ENCODE data around the gene SPDYE16. TPM values are rescaled to one million over a fixed set of nuclear protein-coding genes. Genes with fewer than 3 reads are reported as not detected.
A peak's percentile ranks its signal among the peaks of the same experiment; 100 is the strongest.
"Not testable (repeated sequence)": the region's sequence is repeated elsewhere in the genome, so short reads cannot be mapped to it uniquely, and the experiment has no call there.

The SPDYE16 gene
- total RNA-seq, 4 donors from 2014 or later, result 0.15 to 0.19 TPM; not detected in 2

DNA sequence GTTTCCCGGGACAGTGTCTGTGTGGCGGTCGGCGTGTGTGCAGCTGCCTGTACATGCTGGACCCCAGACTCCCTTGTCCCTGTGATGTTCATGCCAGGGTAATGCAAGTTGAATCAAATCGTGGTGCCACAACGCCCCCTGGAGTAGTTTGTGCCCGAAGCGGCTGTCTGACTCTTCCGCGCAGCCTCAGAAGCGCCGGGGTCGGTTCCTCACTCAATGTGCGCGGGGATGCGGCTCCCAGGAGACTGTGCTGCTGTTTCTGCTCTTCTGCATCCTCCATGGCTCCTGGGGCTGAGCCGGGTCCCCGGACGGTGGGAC, 43.2 kb downstream of the SPDYE16 start:
- H3K4me3 ChIP-seq (ENCODE audit: low read depth, poor library complexity, severe bottlenecking); DNase-seq (ENCODE audit: low spot score in 2 of 2); intact Hi-C loops (cut with DNase I; ENCODE audit: low total_unique reads): not testable (repeated sequence)
- no CpG with 5 or more reads among the region's 19 CpGs for WGBS, 2 donors

GRCh38 chr7:76499201-76499923, 43.7 kb downstream of the SPDYE16 start:
- 71 to 78% methylated on average over 3 to 15 of the region's 28 CpGs for WGBS, 2 donors
- DNase-seq (ENCODE audit: low spot score in 2 of 2); intact Hi-C loops (cut with DNase I; ENCODE audit: low total_unique reads); H3K4me3 ChIP-seq (ENCODE audit: low read depth, poor library complexity, severe bottlenecking): not testable (repeated sequence)

- H3K4me3 ChIP-seq (ENCODE audit: low read depth, poor library complexity, severe bottlenecking); DNase-seq (ENCODE audit: low spot score in 2 of 2); intact Hi-C loops (cut with DNase I; ENCODE audit: low total_unique reads): not testable (repeated sequence)
- 95% methylated on average over 5 of the region's 10 CpGs; no CpG with 5 or more reads in 1 of the 2 donors for whole genome bisulfite sequencing, 2 donors
Measured at GRCh38 chr7:76498583-76499200, 44.4 kb downstream of the SPDYE16 start.

DNA sequence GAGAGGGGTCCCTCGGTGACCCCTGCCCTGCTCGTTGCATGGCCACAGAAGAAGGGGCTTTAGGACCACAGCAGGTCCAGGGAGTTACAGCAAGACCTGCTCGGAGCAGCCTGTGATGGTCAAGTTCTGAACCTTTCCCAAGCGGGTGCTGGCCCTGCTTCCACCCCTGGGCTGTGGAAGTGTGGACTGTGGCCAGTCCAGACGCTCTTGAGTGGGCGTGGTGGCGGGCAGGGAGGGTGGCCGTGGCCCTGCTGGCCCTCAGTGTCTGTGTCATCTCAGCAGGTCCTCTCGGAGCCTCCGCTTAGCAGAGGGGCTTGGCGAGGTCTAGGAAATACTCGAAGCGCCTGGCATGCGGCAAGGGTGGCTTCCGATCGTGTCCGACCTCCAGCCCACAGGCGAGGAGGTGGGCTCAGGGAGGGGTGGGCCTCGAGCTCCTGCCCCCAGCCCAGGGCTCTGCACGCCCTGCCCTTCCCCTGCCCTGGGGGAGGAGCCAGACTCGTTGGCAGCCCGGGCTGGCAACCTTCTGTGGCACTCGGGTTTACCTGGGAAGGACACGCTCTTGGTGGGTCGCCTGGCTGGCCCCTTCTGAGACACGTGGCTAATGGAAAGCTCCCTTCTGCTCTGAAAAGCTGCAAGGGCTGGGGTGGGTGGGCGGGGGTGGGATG, 45.0 kb downstream of the SPDYE16 start:
- WGBS, 2 donors, result 75% methylated on average over 9 of the region's 27 CpGs; no CpG with 5 or more reads in 1 of the 2 donors
- H3K4me3 ChIP-seq (ENCODE audit: low read depth, poor library complexity, severe bottlenecking); intact Hi-C loops (cut with DNase I; ENCODE audit: low total_unique reads); DNase-seq (ENCODE audit: low spot score in 2 of 2): not testable (repeated sequence)

GRCh38 chr7:76495717-76496116, 47.4 kb downstream of the SPDYE16 start:
- WGBS, 2 donors, result 92% methylated on average over 15 of the region's 16 CpGs; no CpG with 5 or more reads in 1 of the 2 donors
- peak in 1 of 2 donors; percentile 54 for DNase-seq (ENCODE audit: low spot score in 2 of 2)
- intact Hi-C loops (cut with DNase I; ENCODE audit: low total_unique reads), result not testable (repeated sequence)

DNA sequence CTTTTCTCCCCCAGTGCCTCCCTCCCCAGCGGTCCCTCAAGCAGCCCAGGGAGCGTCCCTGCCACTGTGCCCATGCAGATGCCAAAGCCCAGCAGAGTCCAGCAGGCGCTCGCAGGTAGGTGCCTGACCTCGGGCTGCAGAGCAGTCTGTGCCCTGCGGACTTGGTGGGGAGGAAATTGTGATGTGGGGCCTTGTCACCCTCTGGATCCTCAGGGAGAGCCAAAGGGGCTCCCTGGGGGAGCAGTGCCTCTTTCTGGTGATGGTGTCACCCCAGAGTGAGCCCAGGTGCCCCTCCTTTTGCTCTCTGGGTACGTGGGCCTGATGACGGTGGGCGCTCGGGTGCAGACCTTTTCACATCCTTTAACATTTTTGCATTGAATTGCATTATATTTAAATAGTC, 51.0 kb downstream of the SPDYE16 start:
- WGBS, 2 donors, result 96% methylated on average over 5 of the region's 10 CpGs; no CpG with 5 or more reads in 1 of the 2 donors
- intact Hi-C loops (cut with DNase I; ENCODE audit: low total_unique reads); H3K4me3 ChIP-seq (ENCODE audit: low read depth, poor library complexity, severe bottlenecking); DNase-seq (ENCODE audit: low spot score in 2 of 2): not testable (repeated sequence)

More at GRCh38 chr7:76495717-76496116, 47.4 kb downstream of the SPDYE16 start:
- not testable (repeated sequence) for H3K4me3 ChIP-seq (ENCODE audit: low read depth, poor library complexity, severe bottlenecking)

DNA sequence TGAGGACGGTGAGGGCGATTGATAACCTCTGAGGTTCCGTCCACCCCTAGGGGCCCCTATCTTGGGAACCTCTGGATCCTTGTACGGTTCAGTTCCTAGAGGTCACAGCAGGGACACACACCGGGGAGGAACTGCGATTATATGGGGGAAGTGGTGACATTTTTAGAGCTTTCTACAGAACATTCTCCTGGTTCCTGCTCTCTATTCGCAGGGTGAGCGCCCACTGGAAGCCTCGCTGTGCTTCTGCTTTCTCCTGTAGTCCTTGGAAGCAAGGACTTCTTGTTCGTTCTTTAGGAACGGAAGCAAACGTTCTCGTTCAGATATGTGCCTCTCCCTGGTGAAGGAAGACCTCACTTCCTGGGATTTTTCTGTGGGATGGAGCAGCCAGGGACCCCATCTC, 55.1 kb downstream of the SPDYE16 start:
- intact Hi-C loops (cut with DNase I; ENCODE audit: low total_unique reads); H3K4me3 ChIP-seq (ENCODE audit: low read depth, poor library complexity, severe bottlenecking); DNase-seq (ENCODE audit: low spot score in 2 of 2): not testable (repeated sequence)
- WGBS, 2 donors, result 77% methylated on average over 8 of the region's 13 CpGs; no CpG with 5 or more reads in 1 of the 2 donors

- H3K4me3 ChIP-seq (ENCODE audit: low read depth, poor library complexity, severe bottlenecking); intact Hi-C loops (cut with DNase I; ENCODE audit: low total_unique reads); DNase-seq (ENCODE audit: low spot score in 2 of 2): not testable (repeated sequence)
- 59% methylated on average over 4 of the region's 5 CpGs; no CpG with 5 or more reads in 1 of the 2 donors for WGBS, 2 donors
Measured at GRCh38 chr7:76486618-76487017, 56.5 kb downstream of the SPDYE16 start.

GRCh38 chr7:76485822-76486610, 57.1 kb downstream of the SPDYE16 start:
- no CpG with 5 or more reads among the region's 20 CpGs for WGBS, 2 donors
- DNase-seq (ENCODE audit: low spot score in 2 of 2); H3K4me3 ChIP-seq (ENCODE audit: low read depth, poor library complexity, severe bottlenecking); intact Hi-C loops (cut with DNase I; ENCODE audit: low total_unique reads): not testable (repeated sequence)

- 93% methylated on average over 3 of the region's 12 CpGs; no CpG with 5 or more reads in 1 of the 2 donors for WGBS, 2 donors
- intact Hi-C loops (cut with DNase I; ENCODE audit: low total_unique reads); DNase-seq (ENCODE audit: low spot score in 2 of 2); H3K4me3 ChIP-seq (ENCODE audit: low read depth, poor library complexity, severe bottlenecking): not testable (repeated sequence)
Measured at GRCh38 chr7:76484456-76484855, 58.6 kb downstream of the SPDYE16 start.

DNA sequence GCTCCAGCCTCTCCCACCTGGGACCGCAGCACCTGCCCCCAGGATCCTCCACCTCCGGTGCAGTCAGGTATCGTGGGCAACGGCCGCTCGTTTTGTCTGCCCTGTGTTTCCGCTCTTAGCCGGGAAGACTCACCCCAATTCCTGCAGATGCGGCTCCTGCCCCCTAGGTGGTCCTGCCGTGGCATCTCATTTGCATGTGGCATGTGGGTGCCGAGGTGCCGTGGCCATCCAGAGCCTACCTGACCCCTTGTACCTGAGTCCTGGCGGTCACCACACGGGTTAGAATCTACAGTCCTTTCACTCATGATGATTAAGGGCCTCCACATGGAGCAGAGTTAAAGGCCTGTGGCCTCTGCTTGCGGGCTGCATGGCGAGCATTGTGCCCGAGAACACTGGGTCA, 60.0 kb downstream of the SPDYE16 start:
- intact Hi-C loops (cut with DNase I; ENCODE audit: low total_unique reads); H3K4me3 ChIP-seq (ENCODE audit: low read depth, poor library complexity, severe bottlenecking); DNase-seq (ENCODE audit: low spot score in 2 of 2): not testable (repeated sequence)
- 93 to 98% methylated on average over 6 to 14 of the region's 17 CpGs for WGBS, 2 donors

- H3K4me3 ChIP-seq (ENCODE audit: low read depth, poor library complexity, severe bottlenecking); DNase-seq (ENCODE audit: low spot score in 2 of 2); intact Hi-C loops (cut with DNase I; ENCODE audit: low total_unique reads): not testable (repeated sequence)
- 94 to 96% methylated on average over 23 to 24 of the region's 24 CpGs for WGBS, 2 donors
Measured at GRCh38 chr7:76482660-76483059, 60.4 kb downstream of the SPDYE16 start.

Data from lower leg skin (tissue), 4 donors.